GM21447 (cell line): ENCODE results near the gene TIPRL.

Experiments
- ATAC-seq: cut with Tn5 transposase; IDR thresholded peaks from one replicate; pipeline ENCODE4 v1.9.1; 2021; ENCODE audit not compliant: unreplicated experiment

The TIPRL gene

DNA sequence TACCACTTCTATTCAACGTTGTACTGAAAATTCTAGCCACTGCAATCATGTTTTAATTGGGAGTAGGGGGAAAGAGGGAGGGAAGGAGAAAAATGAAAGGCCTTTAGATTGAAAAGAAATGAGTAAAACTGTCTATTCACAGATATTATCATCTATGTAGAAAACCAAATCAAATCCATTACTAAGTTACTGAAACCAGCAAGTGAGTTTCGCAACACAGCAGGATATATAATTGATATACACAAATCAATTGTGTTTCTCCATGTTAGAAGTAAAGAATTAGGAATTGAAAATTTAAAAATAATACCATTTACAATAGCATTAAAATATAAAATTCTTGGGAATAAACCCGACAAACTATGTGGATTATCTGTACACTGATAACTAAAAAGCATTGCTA lies 66.3 kb downstream of the TIPRL start:
- ATAC-seq: no peak

GRCh38 chr1:168246506-168246905 lies 67.7 kb downstream of the TIPRL start:
- no peak for ATAC-seq
